GM19397 (cell line): ENCODE measurements around the gene CWC27.
"Not testable (repeated sequence)": the region's sequence is repeated elsewhere in the genome, so short reads cannot be mapped to it uniquely, and the experiment has no call there.

ENCODE experiments used
- ATAC-seq: cut with Tn5 transposase; IDR thresholded peaks from one replicate; pipeline ENCODE4 v1.9.1; 2021; ENCODE audit warnings: mild to moderate bottlenecking, moderate library complexity; ENCODE audit not compliant: unreplicated experiment

Gene CWC27

GRCh38 chr5:64838376-64838775 lies 69.6 kb downstream of the CWC27 start:
- no peak for ATAC-seq

DNA sequence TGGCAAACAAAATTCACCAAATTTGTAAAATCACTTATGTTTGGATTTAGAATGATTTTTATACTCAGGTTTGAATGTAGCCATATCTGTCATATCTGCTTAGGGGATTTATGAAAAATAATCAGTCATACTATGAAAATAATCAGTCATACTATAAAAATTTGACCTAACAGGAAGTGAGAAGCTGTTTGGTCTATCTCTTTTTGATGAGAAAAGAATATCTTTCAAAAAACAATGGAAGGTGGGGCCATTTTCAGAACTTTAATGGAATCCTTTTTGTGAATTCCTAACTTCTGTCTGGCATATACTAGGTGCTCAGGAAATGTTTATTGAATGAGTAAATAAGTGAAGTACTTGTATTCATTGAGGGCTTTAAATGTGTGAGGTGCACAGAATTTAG lies 70.1 kb downstream of the CWC27 start:
- no peak for ATAC-seq

DNA sequence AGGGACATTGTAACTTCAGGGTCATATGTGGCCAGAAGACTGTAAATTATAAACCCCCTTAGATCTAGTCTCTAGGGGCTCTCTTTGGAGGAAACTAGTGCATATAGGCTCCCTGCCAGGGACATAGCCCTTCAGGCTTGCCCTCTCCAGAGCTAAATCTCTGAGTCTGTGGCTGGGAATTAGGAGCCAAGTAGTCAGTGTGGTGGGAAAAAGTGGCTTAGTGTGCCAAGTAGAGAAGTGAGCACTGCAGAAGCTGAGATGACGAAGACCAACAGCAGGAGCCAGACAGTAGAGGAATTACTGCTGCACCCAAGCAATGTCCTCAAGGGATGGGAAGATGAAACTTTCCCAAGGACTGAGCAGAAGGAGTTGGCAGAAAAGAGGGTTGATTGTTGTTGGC lies 71.2 kb downstream of the CWC27 start:
- no peak for ATAC-seq

DNA sequence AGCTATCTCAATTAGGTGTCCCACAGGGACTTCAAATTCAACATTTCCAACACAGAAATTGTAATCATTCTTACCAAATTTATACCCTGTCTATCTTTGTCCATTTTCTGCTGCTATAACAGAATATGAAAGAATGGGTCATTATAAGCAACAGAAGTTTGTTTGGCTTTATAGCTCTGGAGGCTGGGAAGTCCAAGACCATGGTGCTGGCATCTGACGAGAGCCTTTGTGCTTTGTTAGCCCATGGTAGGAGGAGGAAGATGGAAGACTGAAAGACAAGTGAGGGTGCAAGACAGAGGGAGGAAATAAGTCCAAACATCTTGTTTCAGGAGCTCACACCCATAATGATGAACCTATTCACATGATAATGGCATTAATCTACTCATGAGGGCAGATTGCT lies 72.2 kb downstream of the CWC27 start:
- no peak for ATAC-seq

DNA sequence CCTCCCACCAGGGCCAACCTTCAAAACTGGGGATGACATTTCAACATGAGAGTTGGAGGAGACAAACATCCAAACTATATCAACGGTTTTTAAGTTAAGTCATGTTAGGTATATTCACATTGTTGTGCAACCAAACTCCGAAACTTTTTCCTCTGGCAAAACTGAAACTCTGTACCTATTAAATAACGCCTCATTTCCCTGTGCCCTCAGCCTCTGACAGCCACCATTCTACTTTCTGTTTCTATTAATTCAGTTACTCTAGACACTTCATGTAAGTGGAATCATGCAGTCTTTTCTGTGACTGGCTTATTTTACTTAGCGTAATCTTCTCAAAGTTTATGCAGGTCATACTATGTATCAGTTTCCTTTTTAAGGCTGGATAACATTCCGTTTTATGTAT lies 85.0 kb downstream of the CWC27 start:
- ATAC-seq, result no peak

DNA sequence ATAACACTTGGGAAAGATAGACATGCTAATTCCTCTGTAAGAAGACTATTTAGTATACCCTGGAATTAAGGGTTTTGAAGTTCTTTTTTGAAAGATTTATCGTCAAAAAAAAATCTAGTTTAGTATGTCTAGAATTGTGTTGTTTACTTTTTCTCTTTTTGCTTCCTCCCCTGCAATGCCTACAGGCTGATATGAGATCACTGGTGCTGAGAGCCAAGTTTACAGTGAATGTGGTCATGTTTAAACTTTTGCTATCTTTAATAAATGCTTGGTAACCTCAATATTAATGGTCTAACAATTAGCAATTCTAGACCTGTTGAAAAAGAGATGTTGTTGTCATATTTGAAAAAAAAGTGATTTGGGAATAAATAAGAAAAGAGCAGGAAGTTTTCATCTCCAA lies 86.1 kb downstream of the CWC27 start:
- ATAC-seq, result no peak

- no peak for ATAC-seq
These were observed 91.2 kb downstream of the CWC27 start for GRCh38 chr5:64859881-64860280.

DNA sequence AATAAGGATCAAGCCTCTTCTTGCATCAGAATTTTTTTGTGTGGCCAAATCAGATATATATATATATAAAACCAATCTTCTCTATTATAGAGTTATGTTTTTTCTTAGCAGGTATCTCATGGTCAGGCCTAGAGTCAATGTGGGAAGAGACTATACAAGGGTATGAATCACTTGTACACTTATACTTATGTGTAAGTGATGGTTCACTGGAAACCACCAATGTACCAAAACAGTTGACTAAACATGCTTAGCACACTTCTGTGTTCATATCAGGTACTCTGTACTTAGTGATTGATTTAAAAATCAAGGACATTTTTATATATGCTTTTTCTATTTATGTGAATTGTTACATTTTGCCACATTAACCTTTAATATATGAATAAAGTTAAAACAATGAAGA lies 92.6 kb downstream of the CWC27 start:
- ATAC-seq, result no peak

GRCh38 chr5:64864171-64864570 lies 95.4 kb downstream of the CWC27 start:
- ATAC-seq, result no peak

GRCh38 chr5:64865662-64866061 lies 96.9 kb downstream of the CWC27 start:
- no peak for ATAC-seq

DNA sequence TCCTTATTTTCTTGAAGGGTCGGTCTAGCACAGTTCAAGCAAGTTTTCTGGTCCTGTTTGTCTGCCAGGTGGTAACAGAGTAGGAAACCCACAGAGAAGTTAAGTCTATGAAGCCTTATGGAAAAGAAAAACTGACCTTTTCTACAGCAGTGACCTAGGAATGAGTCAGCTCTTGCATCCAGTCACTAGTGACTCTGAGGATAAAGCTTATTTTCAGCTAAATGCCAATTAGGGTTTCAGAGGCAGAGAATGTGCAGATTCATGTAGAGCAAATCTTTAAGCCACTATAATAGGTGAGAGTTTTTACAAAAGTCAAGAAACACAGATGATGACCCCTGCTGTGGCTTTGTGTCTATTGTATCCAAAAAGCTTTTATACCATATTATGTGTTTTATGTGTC lies 100.7 kb downstream of the CWC27 start:
- no peak for ATAC-seq

DNA sequence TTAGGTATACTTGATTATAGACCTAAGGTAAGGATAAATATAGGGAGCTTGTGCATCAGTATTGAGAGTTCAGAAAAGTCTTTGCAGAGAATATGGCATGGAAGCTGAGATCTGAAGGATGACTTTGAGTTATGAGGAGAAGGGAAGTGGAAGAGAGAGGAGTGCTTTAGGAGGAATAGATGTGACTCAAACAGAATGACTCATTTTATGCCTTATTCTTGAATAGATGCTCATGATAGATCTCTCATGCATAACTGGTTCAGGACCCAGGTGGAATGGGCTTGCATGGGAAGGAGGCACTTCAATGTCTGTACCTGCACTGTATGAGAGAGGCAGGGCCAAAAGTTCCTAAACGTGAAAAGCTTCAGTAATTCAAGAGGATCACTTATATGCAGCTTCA lies 103.3 kb downstream of the CWC27 start:
- no peak for ATAC-seq

GRCh38 chr5:64873441-64873840 lies 104.7 kb downstream of the CWC27 start:
- no peak for ATAC-seq

DNA sequence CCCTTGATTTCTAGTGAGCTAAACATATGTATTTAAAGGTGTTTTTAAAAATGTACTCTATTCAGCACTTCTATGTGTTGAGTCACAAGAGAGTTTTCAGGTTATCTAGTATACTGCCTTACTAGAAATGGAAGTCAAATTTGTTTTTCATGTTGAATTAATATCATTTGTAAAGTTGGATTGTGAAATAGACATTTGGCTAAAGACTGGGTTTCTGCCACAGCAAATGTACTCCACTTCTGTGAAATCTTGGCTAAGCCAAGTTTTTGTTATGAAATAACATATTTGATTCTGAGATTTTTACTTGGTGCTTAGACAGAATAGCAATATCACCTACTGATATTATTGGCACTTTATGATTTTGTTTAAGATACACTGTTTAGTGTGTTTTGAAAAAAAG lies 106.0 kb downstream of the CWC27 start:
- no peak for ATAC-seq

GRCh38 chr5:64876203-64876602 lies 107.5 kb downstream of the CWC27 start:
- ATAC-seq, result no peak

DNA sequence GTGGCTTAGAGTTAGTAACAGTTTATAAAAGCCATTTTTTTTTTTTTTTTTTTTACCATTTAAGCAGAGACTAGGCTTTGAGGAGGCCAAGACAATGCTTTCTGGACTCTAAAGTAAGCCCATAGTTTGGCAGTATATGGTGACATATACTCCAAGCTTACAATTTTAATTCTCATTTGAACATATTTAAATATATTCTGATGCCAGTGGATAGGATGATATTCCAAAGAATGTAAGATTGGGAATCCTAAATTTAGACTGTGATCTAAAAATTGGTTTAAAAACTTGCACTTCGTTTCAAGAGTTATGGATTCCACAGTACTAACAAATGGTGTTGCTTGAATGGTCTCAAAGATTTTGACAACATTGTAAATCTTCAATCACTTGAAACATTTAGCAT lies 112.1 kb downstream of the CWC27 start:
- no peak for ATAC-seq

DNA sequence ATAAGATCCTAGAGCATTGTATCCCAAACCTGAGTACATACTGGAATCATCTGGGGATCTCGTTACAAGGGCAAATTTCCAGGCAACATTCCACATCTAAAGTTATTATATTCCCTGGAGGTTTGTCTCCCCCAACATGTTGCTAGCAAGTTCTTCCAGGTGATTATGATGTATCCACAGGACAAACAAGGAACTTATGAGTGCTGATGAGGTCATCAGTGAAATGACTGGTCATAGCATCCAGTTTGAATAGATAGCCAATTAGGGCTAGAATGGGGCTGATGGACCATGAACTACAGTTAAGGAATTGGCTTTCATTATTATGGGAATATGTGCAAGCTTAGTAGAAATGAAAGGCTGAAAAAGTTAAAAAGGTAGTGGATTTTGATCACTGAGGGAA lies 115.2 kb downstream of the CWC27 start:
- no peak for ATAC-seq

DNA sequence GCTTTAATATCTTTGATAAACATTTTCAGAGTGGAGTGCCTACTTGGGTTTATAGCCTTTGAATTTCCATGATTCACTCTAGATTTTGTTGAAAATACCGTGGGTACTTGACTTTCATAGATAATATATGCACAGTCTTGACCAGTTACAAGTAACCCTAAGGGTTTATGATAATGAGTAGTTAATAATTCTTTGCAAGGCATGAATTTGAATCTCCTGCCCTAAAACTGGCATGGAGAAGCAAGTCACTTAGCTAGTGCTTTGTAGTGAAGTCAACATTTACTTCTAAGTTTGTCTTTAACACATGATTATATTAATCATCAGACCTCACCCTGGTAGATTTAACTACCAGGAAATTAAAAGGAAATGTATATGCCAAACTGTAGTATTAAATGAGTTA lies 115.8 kb downstream of the CWC27 start:
- no peak for ATAC-seq

DNA sequence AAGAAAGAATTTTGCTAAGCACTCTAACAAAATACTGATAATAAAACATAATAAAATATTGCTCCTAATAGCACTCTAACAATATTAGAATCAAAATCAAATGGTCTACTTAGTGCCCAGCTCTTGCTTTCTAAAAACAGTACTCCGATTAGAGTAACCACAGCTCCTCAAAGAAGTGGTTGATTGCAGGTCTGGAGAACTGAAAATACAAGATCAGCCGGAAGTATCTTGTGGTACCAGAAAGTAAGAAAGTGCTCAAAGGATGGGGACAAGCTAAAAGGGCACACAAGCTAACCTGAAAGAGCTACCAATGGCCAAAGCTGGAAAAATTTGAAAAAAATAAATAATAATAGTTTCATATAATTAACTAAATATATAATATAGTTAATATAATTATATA lies 119.2 kb downstream of the CWC27 start:
- no peak for ATAC-seq

DNA sequence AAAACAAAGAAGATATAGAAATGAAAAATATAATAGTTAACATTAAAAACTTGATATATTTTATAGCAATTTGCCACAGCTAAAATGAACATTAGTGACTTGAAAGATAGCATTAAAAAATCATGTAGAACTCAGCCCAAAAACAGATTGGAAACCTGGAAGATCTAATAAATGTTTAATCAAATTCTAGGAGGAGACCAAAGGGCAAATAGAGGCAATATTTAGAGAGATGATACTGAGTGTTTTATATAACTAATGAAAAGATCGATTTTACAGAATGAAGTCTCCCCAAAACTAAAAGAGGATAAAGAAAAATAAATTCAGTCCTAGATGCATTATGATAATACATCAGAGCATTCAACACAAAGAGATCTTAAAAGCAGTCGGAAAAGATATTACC lies 127.0 kb downstream of the CWC27 start:
- ATAC-seq, result no peak

DNA sequence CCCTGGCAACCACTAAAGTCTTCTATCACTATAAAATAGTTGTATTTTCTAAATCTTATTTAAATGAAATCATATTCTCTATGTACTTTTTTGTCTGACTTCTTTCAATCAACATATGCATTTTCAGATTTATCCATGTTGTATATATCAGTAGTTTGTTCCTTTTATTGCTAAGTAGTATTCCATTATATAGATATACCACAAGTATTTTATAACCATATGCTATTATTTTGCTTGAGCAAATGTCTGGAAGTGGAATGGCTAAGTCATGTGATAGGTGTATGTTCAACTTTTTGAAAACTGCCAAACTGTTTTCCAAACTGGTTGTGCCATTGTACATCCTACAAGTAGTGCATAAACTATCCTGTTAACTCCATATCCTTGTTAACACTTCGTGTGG lies 131.1 kb downstream of the CWC27 start:
- no peak for ATAC-seq

DNA sequence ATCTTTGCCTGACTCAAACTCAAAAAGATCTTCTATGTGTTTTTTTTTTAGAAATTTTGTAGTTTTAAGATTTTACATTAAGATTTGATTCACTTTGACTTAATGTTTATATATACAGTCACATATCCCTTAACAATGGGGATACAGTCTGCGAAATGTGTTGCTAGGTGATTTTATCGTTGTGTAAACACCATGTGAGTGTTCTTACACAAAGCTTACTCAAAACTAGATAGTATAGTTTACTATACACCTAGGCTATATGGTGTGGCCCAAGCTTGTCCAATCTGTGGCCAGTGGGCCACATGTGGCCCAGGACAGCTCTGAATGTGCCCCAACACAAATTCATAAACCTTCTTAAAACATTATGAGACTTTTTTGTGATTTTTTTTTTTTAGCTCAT lies 131.9 kb downstream of the CWC27 start:
- no peak for ATAC-seq

DNA sequence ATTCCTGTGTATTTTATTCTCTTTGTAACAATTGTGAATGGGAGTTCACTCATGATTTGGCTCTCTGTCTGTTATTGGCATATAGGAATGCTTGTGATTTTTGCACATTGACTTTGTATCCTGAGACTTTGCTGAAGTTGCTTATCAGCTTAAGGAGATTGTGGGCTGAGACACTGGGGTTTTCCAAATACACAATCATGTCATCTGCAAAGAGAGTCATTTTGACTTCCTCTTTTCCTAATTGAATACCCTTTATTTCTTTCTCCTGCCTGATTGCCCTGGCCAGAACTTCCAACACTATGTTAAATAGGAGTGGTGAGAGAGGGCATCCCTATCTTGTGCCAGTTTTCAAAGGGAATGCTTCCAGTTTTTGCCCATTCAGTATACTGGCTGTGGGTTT lies 138.7 kb downstream of the CWC27 start:
- not testable (repeated sequence) for ATAC-seq

GRCh38 chr5:64914396-64914795 lies 145.7 kb downstream of the CWC27 start:
- ATAC-seq, result no peak
